Adrenal gland (tissue), 12 donors: ENCODE measurements around the gene CSNK1A1L. TPM values are rescaled to one million over a fixed set of nuclear protein-coding genes. Genes with fewer than 3 reads are reported as not detected.

ENCODE experiments used
- DNase-seq, 7 donors: peaks; one replicate each; pipeline ENCODE4 v3.0.0-alpha.2; 2019 to 2020
- H3K27ac ChIP-seq, 5 donors: fragments of 200-600 bp; sonication (generic) in 4 of 5; 1 replicate in 3 of 5; 2 replicates in 2 of 5; pipeline versions ENCODE4 v1.5.1 to v1.8.0; 2016 to 2020; ENCODE audit warnings: mild to moderate bottlenecking in 1 of 5
- H3K27me3 ChIP-seq: fragments of 200-600 bp; 2 replicates; pipeline ENCODE4 v1.8.0; 2021
- H3K36me3 ChIP-seq, 2 donors: fragments of 200-600 bp; replicated peaks in 1 of 2; 1 replicate in 1 of 2; 2 replicates in 1 of 2; pipeline versions ENCODE4 v1.5.1 to v1.8.0; 2018 to 2022
- H3K4me1 ChIP-seq, 2 donors: fragments of 200-600 bp; replicated peaks in 1 of 2; 1 replicate in 1 of 2; 2 replicates in 1 of 2; pipeline versions ENCODE4 v1.5.1 to v1.8.0; 2018 to 2021
- H3K4me3 ChIP-seq, 4 donors: fragments of 200-600 bp; sonication (generic) in 3 of 4; one replicate each; pipeline ENCODE4 v1.5.1; 2016 to 2018
- H3K9me3 ChIP-seq, 3 donors: fragments of 200-600 bp; sonication (generic) in 1 of 3; replicated peaks in 1 of 3; 1 replicate in 2 of 3; 2 replicates in 1 of 3; pipeline versions ENCODE4 v1.5.1 to v1.8.0; 2016 to 2021
- POLR2A ChIP-seq, 2 donors: fragments of 450-650 bp; IDR thresholded peaks; one replicate each; pipeline ENCODE4 v1.6.1; 2017; ENCODE audit warnings: antibody characterized with exemption in 2 of 2, mild to moderate bottlenecking in 2 of 2, moderate library complexity in 1 of 2
- WGBS, 4 donors: extraction: QIAGEN DNeasy Blood & Tissue Kit in 2 of 4; methylation state at CpG; one replicate each; pipeline versions ENCODE4 v1.1.5 to v1.1.7; 2013 to 2017; 5-methylcytosine and 5-hydroxymethylcytosine counted together
- intact Hi-C, 2 donors: fragments of 100-400 bp; cut with DNase I; formaldehyde crosslinking; loops; one replicate each; pipeline versions ENCODE4 v1.14.1 to v1.15.0; 2022 to 2023
- polyA plus RNA-seq, 3 donors: library from polyadenylated mRNA; stranded (reverse); fragments of 200-250 nt in 2 of 3; fragments of 350-450 nt in 1 of 3; fragmentation: Illumina TruSeq in 1 of 3; extraction: RNeasy Lipid Tissue Mini Kit (QIAGEN cat#74804) in 1 of 3; gene quantifications; one replicate each; pipeline ENCODE4 v1.2.3, GENCODE V29; 2013 to 2014
- total RNA-seq, 9 donors: library from RNA; depleted of rRNA in 4 of 9; stranded (reverse); fragments of >200 nt in 4 of 9; fragments of 120-200 nt in 1 of 9; fragmentation: NEBNext Ultra II Directional in 1 of 9; extraction: Animal tissue kit (Norgen Biotek cat#: 25700) in 1 of 9; gene quantifications; one replicate each; pipeline versions ENCODE4 v1.1.0 to v1.2.4, GENCODE V29; 2013 to 2023
- TF ChIP-seq, protein P1 (sequence below), 6 experiments: fragments of 450-650 bp in 4 of 6; fragments of 200-600 bp in 2 of 6; sonication (generic) in 1 of 6; IDR thresholded peaks; 1 replicate in 5 of 6; 2 replicates in 1 of 6; pipeline versions ENCODE4 v1.5.1 to v1.8.0; 2016 to 2021; ENCODE audit warnings: antibody characterized with exemption in 6 of 6, mild to moderate bottlenecking in 2 of 6, moderate library complexity in 1 of 6
- donor health status: healthy with polysubstance abuse.
- donor health status: Bipolar disorder and iron deficiency.
- donor health status: DM: yes; HTN: yes; CAD: no.
- donor health status: DM: no; HTN: no; CAD: no.
- donor health status: DM: no; HTN: no; CAD: no.
- donor health status: DM: yes; HTN: yes; CAD: no.

The CSNK1A1L gene
- total and polyA plus RNA-seq, 12 donors = not detected

DNA sequence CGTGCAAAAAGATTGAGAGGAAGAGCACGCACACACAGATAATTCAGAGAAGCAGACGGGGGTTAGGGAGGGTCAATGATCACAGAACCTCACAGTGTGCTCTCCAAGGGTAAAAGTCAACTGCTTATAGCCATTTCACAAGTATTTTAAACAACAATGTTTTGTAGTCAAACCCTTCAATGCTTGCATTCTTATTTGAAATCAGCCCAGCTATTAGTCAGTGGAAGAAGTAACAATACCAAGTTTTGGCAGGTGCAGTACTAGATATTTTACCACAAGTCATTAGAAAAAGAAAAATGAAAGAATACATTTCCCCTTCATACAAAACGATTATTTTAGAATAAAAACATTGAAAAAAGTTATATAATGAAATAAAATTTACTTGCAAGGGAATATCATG lies 2.6 kb downstream of the CSNK1A1L start:
- Histone ChIP-seq H3K27ac (no peak overlapping the region), H3K4me3 (no peak overlapping the region), H3K27me3 (no peaks in the 10 kb centered on the region), H3K9me3 (no peaks in the 10 kb centered on the region), H3K4me1 (no peaks in the 10 kb centered on the region), H3K36me3 (no peaks in the 10 kb centered on the region)
- intact Hi-C loops = loop anchor here in 1 of 2 donors (10.0 kb wide), 1 partner anchor 502 kb away; no protein-coding TSS in a partner anchor
- TF ChIP-seq, protein P1, sequence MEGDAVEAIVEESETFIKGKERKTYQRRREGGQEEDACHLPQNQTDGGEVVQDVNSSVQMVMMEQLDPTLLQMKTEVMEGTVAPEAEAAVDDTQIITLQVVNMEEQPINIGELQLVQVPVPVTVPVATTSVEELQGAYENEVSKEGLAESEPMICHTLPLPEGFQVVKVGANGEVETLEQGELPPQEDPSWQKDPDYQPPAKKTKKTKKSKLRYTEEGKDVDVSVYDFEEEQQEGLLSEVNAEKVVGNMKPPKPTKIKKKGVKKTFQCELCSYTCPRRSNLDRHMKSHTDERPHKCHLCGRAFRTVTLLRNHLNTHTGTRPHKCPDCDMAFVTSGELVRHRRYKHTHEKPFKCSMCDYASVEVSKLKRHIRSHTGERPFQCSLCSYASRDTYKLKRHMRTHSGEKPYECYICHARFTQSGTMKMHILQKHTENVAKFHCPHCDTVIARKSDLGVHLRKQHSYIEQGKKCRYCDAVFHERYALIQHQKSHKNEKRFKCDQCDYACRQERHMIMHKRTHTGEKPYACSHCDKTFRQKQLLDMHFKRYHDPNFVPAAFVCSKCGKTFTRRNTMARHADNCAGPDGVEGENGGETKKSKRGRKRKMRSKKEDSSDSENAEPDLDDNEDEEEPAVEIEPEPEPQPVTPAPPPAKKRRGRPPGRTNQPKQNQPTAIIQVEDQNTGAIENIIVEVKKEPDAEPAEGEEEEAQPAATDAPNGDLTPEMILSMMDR (IDR thresholded peaks at IDR 0.05) = no peak
- TF ChIP-seq POLR2A (IDR thresholded peaks at IDR 0.05) = no peak
- 45 to 55% (median 53%) methylated on average over 4 of the region's 4 CpGs for WGBS, 4 donors
- no peak for DNase-seq

DNA sequence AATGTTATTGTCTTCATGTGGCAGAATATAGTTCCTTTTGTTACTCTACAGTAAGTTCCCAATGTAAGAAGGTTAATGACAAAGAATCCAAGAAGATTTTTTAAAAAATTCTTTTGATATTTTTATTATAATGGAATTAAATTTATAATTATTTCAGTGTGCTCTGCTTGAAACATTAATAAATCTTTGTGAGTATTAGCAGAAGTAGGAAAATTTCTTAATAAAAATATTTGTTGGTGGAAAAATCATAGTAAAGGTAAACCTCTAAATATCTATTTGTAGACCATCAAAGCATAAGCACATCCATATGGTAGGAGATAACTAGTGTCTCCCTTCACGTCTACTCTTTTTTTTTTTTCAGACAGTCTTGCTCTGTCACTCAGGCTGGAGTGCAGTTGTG lies 4.3 kb downstream of the CSNK1A1L start:
- Histone ChIP-seq H3K9me3 (no peaks in the 10 kb centered on the region), H3K27ac (no peak overlapping the region), H3K4me3 (no peak overlapping the region), H3K36me3 (no peaks in the 10 kb centered on the region), H3K27me3 (no peaks in the 10 kb centered on the region), H3K4me1 (no peaks in the 10 kb centered on the region)
- DNase-seq = no peak
- WGBS, 4 donors = 27 to 61% (median 31%) methylated on average over 1 of the region's 1 CpG
- no peak for TF ChIP-seq POLR2A (IDR thresholded peaks at IDR 0.05)
- TF ChIP-seq, protein P1 (IDR thresholded peaks at IDR 0.05) = no peak
- intact Hi-C loops = loop anchor here in 1 of 2 donors (10.0 kb wide), 1 partner anchor 504 kb away; no protein-coding TSS in a partner anchor

- DNase-seq = no peak
- Histone ChIP-seq H3K9me3 (no peaks in the 10 kb centered on the region), H3K27me3 (no peaks in the 10 kb centered on the region), H3K4me3 (no peak overlapping the region), H3K27ac (no peak overlapping the region), H3K36me3 (no peaks in the 10 kb centered on the region), H3K4me1 (no peaks in the 10 kb centered on the region)
- intact Hi-C loops = loop anchor here in 1 of 2 donors (10.0 kb wide), 1 partner anchor 504 kb away; no protein-coding TSS in a partner anchor
- TF ChIP-seq, protein P1 (IDR thresholded peaks at IDR 0.05) = no peak
- no peak for TF ChIP-seq POLR2A (IDR thresholded peaks at IDR 0.05)
Measured at GRCh38 chr13:37100731-37101130, 4.7 kb downstream of the CSNK1A1L start.

DNA sequence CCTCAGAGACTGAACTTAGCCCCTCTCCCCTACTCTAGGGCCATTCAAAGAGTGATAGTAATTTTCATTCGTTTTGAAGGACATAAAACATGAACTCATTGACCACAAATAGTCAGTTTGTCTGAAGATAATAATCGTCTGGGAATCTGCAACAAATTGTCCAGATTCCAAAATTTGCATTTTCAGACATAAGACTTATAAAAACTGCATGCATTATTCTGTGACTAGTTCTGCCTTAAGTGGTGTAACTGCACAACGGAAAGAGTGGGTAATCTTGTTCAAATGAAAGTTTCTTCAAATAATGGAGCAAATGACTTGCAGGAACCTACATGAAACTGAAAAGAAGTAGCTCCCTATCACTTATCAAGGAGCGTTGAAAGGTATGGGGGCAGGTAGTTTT lies 8.4 kb downstream of the CSNK1A1L start:
- intact Hi-C loops = no loop called here
- 51 to 67% (median 57%) methylated on average over 4 of the region's 4 CpGs for WGBS, 4 donors
- no peak for DNase-seq

More for the DNA sequence above, 8.4 kb downstream of the CSNK1A1L start:
- TF ChIP-seq, protein P1 (IDR thresholded peaks at IDR 0.05) = no peak
- TF ChIP-seq POLR2A (IDR thresholded peaks at IDR 0.05) = no peak
- H3K9me3 ChIP-seq = no peaks in the 10 kb centered on the region
- no peaks in the 10 kb centered on the region for H3K27me3 ChIP-seq
- no peaks in the 10 kb centered on the region for H3K36me3 ChIP-seq
- no peaks in the 10 kb centered on the region for H3K4me1 ChIP-seq
- H3K4me3 ChIP-seq = no peak overlapping the region
- no peak overlapping the region for H3K27ac ChIP-seq
